GM18951 (cell line): Measurements from ENCODE around the gene ZBTB32.

Experiments
- POLR2A ChIP-seq: IDR thresholded peaks from 4 replicates; pipeline ENCODE4 v1.6.1; 2011; ENCODE audit warnings: mild to moderate bottlenecking; ENCODE audit not compliant: insufficient read length, insufficient read depth; ENCODE audit errors: extremely low read depth
- in situ Hi-C: fragments of 300-500 bp; cut with MboI; formaldehyde crosslinking; loops from one replicate; pipeline ENCODE4 v1.12.0; 2022; ENCODE audit warnings: low sequenced_read_pairs, mixed read lengths, inconsistent platforms; ENCODE audit not compliant: unreplicated experiment

The ZBTB32 gene

DNA sequence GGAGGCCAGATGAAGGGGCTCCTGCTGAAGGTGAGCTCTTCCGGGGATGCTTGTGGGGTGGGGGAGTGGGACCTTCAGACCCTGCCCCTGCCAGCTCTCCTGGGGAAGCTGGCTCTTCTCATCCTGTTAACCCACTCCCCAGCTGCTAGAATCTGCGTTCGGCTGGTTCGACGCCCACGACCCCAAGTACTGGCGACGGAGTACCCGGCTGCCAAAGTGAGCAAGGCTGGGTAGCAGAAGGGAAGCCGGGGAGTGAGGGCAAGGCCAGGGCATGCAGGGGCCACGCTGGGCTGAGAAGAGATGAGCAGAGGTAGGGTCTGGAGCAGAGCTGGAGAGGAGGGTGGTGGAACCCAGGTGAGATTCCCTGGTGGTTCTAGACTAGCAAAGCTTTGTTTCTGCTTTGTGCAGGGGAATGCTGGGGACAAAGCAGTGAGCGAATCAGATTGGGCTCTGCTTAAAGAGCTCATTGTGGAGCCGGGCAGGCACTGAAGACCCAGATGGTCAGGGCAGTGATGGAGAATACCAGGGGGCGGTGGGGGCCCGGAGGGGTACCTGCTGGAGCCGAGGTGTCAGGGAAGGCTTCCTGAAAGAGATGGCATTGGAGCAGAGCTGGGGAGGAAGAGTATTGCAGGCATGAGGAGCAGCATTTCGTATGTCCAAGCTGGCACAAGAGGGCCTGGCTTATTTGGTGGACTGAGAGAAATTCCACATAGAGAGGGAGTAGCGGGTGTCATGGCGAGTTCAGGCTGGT is 23.8 kb downstream of the ZBTB32 start:
- in situ Hi-C loops: no loop called here
- TF ChIP-seq POLR2A: no peak

DNA sequence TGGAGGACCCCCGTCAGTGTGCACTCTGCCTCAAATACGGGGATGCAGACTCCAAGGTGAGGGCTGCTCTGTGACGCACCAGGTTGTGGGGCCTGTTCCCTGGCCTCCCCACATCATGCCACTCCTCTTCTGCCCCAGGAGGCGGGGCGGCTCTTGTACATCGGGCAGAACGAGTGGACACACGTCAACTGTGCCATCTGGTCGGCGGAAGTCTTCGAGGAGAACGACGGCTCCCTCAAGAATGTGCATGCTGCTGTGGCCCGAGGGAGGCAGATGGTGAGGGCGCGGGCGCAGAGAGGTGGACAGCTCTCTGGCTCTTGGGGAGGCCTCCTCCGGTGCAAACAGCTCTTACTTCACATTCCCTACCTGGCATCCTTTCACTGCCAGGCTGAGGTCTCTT is 24.7 kb downstream of the ZBTB32 start:
- in situ Hi-C loops: no loop called here
- no peak for TF ChIP-seq POLR2A

DNA sequence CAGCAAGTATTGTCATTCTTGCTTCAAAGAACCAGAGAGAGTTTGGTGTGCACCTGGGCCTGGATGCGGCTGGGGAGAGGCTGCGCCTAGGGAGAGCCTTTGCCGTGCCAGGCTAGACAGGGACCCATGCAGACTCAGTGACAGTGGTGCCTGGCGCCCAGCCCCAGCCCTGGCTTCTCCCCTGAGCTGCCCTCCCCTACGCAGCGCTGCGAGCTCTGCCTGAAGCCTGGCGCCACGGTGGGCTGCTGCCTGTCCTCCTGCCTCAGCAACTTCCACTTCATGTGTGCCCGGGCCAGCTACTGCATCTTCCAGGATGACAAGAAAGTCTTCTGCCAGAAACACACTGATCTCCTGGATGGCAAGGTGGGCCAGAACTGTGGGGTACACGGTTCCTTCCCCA is 25.4 kb downstream of the ZBTB32 start:
- TF ChIP-seq POLR2A: no peak
- in situ Hi-C loops: no loop called here

DNA sequence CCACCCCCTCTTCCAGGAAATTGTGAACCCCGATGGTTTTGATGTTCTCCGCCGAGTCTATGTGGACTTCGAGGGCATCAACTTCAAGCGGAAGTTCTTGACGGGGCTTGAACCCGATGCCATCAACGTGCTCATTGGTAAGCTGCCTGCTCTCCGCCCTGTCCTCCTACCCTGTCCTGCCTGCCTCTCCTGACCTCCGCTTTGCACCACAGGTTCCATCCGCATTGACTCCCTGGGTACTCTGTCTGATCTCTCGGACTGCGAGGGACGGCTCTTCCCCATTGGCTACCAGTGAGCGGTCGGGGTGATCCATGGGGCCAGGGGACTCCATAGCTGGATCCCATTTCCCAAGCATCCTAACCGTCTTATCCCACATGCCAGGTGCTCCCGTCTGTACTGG is 26.0 kb downstream of the ZBTB32 start:
- no peak for TF ChIP-seq POLR2A
- in situ Hi-C loops: no loop called here

DNA sequence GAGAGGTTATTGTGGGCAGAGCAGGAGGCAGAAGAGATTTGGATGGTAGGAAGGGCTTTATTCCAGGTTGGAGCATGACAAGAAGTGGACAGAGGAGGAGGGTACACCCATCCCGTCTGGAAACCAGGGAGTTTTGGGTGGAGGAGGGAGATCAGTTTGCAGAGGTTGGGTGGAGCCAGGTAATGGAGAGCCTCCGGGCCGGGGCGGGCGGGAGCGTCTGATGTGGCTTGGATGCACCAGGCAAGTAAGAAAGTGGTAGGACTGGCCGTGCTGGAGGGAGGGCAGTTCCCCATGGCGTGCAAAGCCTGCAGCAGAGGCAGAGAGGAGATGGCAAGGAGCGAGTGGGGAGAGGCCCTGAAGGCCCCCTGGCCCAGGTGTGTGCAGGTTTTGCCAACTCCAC is 27.0 kb downstream of the ZBTB32 start:
- in situ Hi-C loops: no loop called here
- TF ChIP-seq POLR2A: no peak

DNA sequence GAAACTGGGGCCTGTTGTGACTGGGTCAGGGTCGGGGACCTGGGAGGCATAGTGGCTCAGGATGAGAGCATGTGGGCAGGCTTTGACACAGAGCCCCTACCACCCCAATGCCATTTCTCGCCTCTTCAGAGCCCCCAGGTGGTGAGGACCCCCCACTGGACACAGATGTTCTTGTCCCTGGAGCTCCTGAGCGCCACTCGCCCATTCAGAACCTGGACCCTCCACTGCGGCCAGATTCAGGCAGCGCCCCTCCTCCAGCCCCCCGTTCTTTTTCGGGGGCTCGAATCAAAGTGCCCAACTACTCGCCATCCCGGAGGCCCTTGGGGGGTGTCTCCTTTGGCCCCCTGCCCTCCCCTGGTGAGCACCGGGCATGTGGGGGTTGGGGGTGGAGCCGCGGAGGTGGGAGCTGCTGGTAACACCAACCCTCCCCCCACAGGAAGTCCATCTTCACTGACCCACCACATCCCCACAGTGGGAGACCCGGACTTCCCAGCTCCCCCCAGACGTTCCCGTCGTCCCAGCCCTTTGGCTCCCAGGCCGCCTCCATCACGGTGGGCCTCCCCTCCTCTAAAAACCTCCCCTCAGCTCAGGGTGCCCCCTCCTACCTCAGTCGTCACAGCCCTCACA is 27.5 kb downstream of the ZBTB32 start:
- in situ Hi-C loops: no loop called here
- TF ChIP-seq POLR2A: no peak

DNA sequence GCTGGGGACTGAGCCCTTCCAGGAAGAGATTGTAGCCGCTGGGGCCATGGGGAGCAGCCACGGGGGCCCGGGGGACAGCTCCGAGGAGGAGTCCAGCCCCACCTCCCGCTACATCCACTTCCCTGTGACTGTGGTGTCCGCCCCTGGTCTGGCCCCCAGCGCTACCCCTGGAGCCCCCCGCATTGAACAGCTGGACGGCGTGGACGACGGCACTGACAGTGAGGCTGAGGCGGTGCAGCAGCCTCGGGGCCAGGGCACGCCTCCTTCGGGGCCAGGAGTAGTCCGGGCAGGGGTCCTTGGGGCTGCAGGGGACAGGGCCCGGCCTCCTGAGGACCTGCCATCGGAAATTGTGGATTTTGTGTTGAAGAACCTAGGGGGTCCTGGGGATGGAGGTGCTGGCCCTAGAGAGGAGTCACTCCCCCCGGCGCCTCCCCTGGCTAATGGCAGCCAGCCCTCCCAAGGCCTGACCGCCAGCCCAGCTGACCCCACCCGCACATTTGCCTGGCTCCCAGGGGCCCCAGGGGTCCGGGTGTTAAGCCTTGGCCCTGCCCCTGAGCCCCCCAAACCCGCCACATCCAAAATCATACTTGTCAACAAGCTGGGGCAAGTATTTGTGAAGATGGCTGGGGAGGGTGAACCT is 28.3 kb downstream of the ZBTB32 start:
- TF ChIP-seq POLR2A: no peak

DNA sequence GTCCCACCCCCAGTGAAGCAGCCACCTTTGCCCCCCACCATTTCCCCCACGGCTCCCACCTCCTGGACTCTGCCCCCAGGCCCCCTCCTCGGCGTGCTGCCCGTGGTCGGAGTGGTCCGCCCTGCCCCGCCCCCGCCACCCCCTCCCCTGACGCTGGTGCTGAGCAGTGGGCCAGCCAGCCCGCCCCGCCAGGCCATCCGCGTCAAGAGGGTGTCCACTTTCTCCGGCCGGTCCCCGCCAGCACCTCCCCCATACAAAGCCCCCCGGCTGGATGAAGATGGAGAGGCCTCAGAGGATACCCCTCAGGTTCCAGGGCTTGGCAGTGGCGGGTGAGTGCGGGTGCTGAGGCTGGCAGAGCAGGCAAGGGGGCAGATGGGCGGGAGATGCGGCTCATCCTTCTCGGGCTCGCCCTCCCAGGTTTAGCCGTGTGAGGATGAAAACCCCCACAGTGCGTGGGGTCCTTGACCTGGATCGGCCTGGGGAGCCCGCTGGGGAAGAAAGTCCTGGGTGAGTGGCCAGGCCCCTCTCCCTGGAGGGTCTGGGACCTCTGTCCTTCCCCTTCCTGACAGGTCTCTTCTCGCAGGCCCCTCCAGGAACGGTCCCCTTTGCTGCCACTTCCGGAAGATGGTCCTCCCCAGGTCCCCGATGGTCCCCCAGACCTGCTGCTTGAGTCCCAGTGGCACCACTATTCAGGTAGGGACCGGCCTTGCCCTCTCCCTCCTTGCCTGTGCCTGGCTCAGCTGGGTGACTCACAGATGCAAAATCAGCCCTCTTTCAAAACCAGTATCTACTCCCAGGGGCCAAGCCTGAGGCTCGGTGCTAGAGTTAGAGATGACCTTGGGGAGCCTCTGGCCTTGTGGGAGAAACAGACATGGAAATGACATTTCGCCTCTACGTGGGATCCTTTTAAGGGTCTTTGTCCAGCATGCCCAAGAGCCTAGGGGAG is 29.1 kb downstream of the ZBTB32 start:
- in situ Hi-C loops: no loop called here
- TF ChIP-seq POLR2A: no peak

More for the DNA sequence above, 28.3 kb downstream of the ZBTB32 start:
- in situ Hi-C loops: no loop called here

DNA sequence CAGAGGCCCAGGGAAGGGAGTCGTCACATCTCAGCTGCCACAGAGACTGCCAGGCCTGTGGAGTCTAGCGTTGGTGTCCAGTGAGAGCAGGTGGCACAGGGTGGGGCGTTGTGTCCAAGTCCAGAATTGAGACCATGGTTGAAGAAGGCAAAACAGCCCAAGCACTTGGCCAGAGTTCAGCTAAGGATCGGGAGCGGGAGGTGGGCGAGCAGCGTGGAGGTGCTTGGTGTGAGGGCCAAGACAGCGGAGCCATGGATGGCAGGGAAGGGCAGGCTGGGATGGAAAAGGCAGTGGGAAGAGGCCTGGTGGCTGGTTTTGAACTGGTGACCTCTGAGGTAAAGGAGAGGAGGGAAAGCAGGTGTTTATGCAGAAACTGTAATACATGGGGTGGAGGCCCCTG is 29.9 kb downstream of the ZBTB32 start:
- in situ Hi-C loops: no loop called here
- TF ChIP-seq POLR2A: no peak

DNA sequence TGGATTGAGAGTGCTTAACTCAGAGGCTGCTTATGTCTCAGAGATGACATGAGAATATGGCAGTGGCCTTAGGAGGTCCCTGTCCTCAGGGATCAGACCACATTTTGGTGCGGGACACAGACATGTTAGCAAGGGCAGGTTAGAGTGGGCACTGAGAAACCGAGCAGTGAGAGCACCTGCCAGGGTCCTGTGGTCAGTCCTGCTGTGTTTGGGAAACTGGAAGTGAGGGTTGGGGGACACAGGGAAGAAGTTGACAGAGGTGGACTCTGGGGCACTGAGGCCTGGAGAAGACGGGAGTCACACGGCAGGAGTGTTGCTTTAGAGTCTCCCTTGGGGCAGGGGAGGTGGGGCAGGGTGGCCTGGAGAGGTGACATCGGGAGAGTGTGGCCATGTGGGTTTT is 30.5 kb downstream of the ZBTB32 start:
- TF ChIP-seq POLR2A: no peak
- in situ Hi-C loops: no loop called here

DNA sequence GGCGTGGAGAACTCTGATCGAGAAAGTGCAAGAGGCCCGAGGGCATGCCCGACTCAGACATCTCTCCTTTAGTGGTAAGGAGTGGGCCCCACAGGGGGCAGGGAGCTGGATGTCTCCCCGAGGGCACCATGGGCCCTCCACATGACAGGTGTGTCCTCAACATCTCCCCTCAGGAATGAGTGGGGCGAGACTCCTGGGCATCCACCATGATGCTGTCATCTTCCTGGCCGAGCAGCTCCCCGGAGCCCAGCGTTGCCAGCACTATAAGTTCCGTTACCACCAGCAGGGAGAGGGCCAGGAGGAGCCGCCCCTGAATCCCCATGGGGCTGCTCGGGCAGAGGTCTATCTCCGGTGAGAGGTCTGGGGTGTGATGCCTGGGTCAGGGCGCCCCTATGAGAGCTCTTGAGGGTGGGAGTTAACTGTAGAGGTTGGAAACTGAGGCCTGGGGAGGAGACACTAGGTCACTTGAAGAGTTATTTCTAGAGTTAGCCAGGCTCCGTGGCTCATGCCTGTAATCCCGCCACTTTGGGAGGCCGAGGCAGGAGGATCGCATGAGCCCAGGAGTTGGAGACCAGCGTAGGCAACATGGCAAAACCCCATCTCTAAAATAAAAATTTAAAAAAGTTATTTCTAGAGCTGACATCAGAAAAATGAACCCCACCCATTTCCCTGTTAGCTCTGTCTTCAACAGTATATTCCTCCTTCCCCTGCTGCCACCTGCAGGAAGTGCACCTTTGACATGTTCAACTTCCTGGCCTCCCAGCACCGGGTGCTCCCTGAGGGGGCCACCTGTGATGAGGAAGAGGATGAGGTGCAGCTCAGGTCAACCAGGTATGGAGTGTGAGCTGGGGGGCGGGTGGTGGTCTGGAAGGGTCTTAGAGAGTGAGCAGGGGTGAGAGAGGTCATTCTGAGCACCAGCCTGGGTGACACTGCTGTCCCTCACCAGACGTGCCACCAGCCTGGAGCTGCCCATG is 32.8 kb downstream of the ZBTB32 start:
- in situ Hi-C loops: no loop called here
- peak; percentile 10 for TF ChIP-seq POLR2A
